ENCODE results near the gene PRTN3. TPM values are rescaled to one million over a fixed set of nuclear protein-coding genes. Genes with fewer than 3 reads are reported as not detected.
"Not testable (repeated sequence)": the region's sequence is repeated elsewhere in the genome, so short reads cannot be mapped to it uniquely, and the experiment has no call there.

Gene PRTN3
- total RNA-seq, 4 donors from 2014 or later, result not detected

- Histone ChIP-seq H3K27me3 (peaks cover 94% of the 10 kb centered on the region), H3K9me3 (no peaks in the 10 kb centered on the region), H3K27ac (no peak overlapping the region), H3K4me3 (peak overlapping the region in 1 of 2 donors; percentile 40), H3K36me3 (no peaks in the 10 kb centered on the region), H3K4me1 (peaks cover 0 to 28% (median 10%) of the 10 kb centered on the region in 3 donors)
- TF ChIP-seq, protein P1, sequence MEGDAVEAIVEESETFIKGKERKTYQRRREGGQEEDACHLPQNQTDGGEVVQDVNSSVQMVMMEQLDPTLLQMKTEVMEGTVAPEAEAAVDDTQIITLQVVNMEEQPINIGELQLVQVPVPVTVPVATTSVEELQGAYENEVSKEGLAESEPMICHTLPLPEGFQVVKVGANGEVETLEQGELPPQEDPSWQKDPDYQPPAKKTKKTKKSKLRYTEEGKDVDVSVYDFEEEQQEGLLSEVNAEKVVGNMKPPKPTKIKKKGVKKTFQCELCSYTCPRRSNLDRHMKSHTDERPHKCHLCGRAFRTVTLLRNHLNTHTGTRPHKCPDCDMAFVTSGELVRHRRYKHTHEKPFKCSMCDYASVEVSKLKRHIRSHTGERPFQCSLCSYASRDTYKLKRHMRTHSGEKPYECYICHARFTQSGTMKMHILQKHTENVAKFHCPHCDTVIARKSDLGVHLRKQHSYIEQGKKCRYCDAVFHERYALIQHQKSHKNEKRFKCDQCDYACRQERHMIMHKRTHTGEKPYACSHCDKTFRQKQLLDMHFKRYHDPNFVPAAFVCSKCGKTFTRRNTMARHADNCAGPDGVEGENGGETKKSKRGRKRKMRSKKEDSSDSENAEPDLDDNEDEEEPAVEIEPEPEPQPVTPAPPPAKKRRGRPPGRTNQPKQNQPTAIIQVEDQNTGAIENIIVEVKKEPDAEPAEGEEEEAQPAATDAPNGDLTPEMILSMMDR (IDR thresholded peaks at IDR 0.05), result no peak
- TF ChIP-seq EP300 (IDR thresholded peaks at IDR 0.05) (no peak), POLR2AphosphoS5 (IDR thresholded peaks at IDR 0.05) (no peak)
- ATAC-seq, result no peak
- WGBS, 2 donors (ENCODE audit: low coverage in 1 of 2), result 13 to 40% methylated on average over 2 to 4 of the region's 70 CpGs
Measured at GRCh38 chr19:843836-844545, 3.2 kb downstream of the PRTN3 start.

- 30 to 51% methylated on average over 3 to 11 of the region's 11 CpGs for WGBS, 2 donors (ENCODE audit: low coverage in 1 of 2)
- H3K27ac ChIP-seq, result no peak overlapping the region
- H3K9me3 ChIP-seq, result no peaks in the 10 kb centered on the region
- ATAC-seq, result no peak
- H3K4me3 ChIP-seq, result no peak overlapping the region
- peaks cover 0 to 28% (median 10%) of the 10 kb centered on the region in 3 donors for H3K4me1 ChIP-seq
- no peaks in the 10 kb centered on the region for H3K36me3 ChIP-seq
- TF ChIP-seq POLR2AphosphoS5 (IDR thresholded peaks at IDR 0.05), result no peak
- TF ChIP-seq POLR2A (IDR thresholded peaks at IDR 0.05), result no peak
- TF ChIP-seq EP300 (IDR thresholded peaks at IDR 0.05), result no peak
- TF ChIP-seq, protein P1 (IDR thresholded peaks at IDR 0.05), result no peak
- H3K27me3 ChIP-seq, result peaks cover 89% of the 10 kb centered on the region
Measured at GRCh38 chr19:844546-844971, 3.8 kb downstream of the PRTN3 start.

DNA sequence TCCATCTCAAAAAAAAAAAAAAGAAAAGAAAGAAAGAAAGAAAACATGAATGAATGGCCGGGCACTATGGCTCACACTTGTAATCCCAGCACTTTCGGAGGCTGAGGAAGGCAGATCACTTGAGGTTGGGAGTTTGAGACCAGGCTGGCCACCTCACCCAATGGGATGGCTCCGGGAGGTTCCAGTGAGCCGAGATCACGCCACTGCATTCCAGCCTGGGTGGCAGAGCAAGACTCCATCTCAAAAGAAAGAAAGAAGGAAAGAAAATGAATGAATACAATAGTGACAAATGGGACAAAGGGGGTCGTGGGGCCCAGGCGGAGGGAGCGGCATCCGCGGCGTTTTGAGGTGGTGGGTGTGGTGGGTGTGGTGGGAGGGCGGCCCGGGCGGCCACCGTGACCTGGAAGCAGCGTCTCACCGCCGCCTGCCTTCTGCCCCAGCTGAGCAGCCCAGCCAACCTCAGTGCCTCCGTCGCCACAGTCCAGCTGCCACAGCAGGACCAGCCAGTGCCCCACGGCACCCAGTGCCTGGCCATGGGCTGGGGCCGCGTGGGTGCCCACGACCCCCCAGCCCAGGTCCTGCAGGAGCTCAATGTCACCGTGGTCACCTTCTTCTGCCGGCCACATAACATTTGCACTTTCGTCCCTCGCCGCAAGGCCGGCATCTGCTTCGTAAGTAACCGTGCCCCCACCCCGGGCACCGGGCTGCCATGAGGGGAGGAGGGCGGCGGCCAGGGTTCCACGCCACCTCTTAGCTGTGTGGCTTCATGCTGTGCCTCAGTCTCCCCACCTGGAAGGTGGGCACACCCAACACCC, 5.1 kb downstream of the PRTN3 start:
- H3K27ac ChIP-seq, result no peak overlapping the region
- no peak for ATAC-seq
- H3K9me3 ChIP-seq, result no peaks in the 10 kb centered on the region
- peaks cover 76% of the 10 kb centered on the region for H3K27me3 ChIP-seq
- 46% methylated on average over 18 of the region's 37 CpGs; no CpG with 5 or more reads in 1 of the 2 donors for WGBS, 2 donors (ENCODE audit: low coverage in 1 of 2)
- H3K36me3 ChIP-seq, result no peaks in the 10 kb centered on the region
- no peak overlapping the region for H3K4me3 ChIP-seq
- peaks cover 0 to 40% (median 17%) of the 10 kb centered on the region in 3 donors for H3K4me1 ChIP-seq
- no peak for TF ChIP-seq POLR2AphosphoS5 (IDR thresholded peaks at IDR 0.05)
- TF ChIP-seq, protein P1 (IDR thresholded peaks at IDR 0.05), result no peak
- no peak for TF ChIP-seq EP300 (IDR thresholded peaks at IDR 0.05)
- TF ChIP-seq POLR2A (IDR thresholded peaks at IDR 0.05), result no peak

- no peaks in the 10 kb centered on the region for H3K9me3 ChIP-seq
- no peak for ATAC-seq
- no peaks in the 10 kb centered on the region for H3K36me3 ChIP-seq
- WGBS, 2 donors (ENCODE audit: low coverage in 1 of 2), result 29 to 31% methylated on average over 5 to 7 of the region's 12 CpGs
- TF ChIP-seq POLR2A (IDR thresholded peaks at IDR 0.05) (no peak), EP300 (IDR thresholded peaks at IDR 0.05) (no peak), POLR2AphosphoS5 (IDR thresholded peaks at IDR 0.05) (no peak)
- TF ChIP-seq, protein P1 (IDR thresholded peaks at IDR 0.05), result no peak
- H3K4me3 ChIP-seq, result no peak overlapping the region
- peaks cover 78% of the 10 kb centered on the region for H3K27me3 ChIP-seq
- peak overlapping the region in 2 of 4 donors; percentile 69 to 73 for H3K27ac ChIP-seq
- peaks cover 0 to 59% (median 19%) of the 10 kb centered on the region in 3 donors for H3K4me1 ChIP-seq
Measured at GRCh38 chr19:848386-848921, 7.7 kb downstream of the PRTN3 start.

GRCh38 chr19:849195-849594, 8.4 kb downstream of the PRTN3 start:
- peak overlapping the region in 2 of 4 donors; percentile 69 to 73 for H3K27ac ChIP-seq
- not testable (repeated sequence) for H3K36me3 ChIP-seq, ATAC-seq, H3K4me3 ChIP-seq, H3K9me3 ChIP-seq
- H3K4me1 ChIP-seq, result peaks cover 0 to 53% (median 14%) of the 10 kb centered on the region in 3 donors
- peaks cover 76% of the 10 kb centered on the region for H3K27me3 ChIP-seq
- 74 to 95% methylated on average over 4 to 7 of the region's 8 CpGs for WGBS, 2 donors (ENCODE audit: low coverage in 1 of 2)

Data from gastroesophageal sphincter (tissue), 4 donors.